HEK293T (cell line): ENCODE data around the gene SATB2.

Experiments
- BHLHE40 ChIP-seq: fragments of 450-650 bp; IDR thresholded peaks from 2 replicates; pipeline ENCODE4 v1.6.1; 2016; ENCODE audit warnings: mild to moderate bottlenecking, moderate library complexity, borderline replicate concordance
- CTBP1 ChIP-seq: fragments of 450-650 bp; IDR thresholded peaks from 2 replicates; pipeline ENCODE4 v1.6.1; 2016; ENCODE audit warnings: borderline replicate concordance
- FOXA1 ChIP-seq: fragments of 450-650 bp; IDR thresholded peaks from 2 replicates; pipeline ENCODE4 v1.6.1; 2016; ENCODE audit warnings: mild to moderate bottlenecking
- FOXK2 ChIP-seq: fragments of 450-650 bp; IDR thresholded peaks from 2 replicates; pipeline ENCODE4 v1.6.1; 2016; ENCODE audit warnings: mild to moderate bottlenecking
- FOXM1 ChIP-seq: fragments of 450-650 bp; IDR thresholded peaks from 2 replicates; pipeline ENCODE4 v1.6.1; 2017; ENCODE audit warnings: mild to moderate bottlenecking, borderline replicate concordance
- HDGF ChIP-seq: fragments of 450-650 bp; IDR thresholded peaks from 2 replicates; pipeline ENCODE4 v1.6.1; 2017; ENCODE audit warnings: antibody characterized with exemption, borderline replicate concordance
- NFRKB ChIP-seq: fragments of 450-650 bp; IDR thresholded peaks from 2 replicates; pipeline ENCODE4 v1.6.1; 2016; ENCODE audit warnings: mild to moderate bottlenecking, moderate library complexity
- PKNOX1 ChIP-seq: fragments of 450-650 bp; IDR thresholded peaks from 2 replicates; pipeline ENCODE4 v1.6.1; 2016
- SP1 ChIP-seq: fragments of 450-650 bp; IDR thresholded peaks from 2 replicates; pipeline ENCODE4 v1.6.1; 2017
- ZNF384 ChIP-seq: fragments of 450-650 bp; IDR thresholded peaks from 2 replicates; pipeline ENCODE4 v1.6.1; 2016

- TF ChIP-seq ZNF384, result no peak
- no peak for TF ChIP-seq FOXM1
- no peak for TF ChIP-seq HDGF
- no peak for TF ChIP-seq FOXA1
- TF ChIP-seq SP1, result no peak
- no peak for TF ChIP-seq BHLHE40
- TF ChIP-seq PKNOX1, result no peak
- TF ChIP-seq NFRKB, result no peak
- TF ChIP-seq CTBP1, result no peak
- no peak for TF ChIP-seq FOXK2
Measured at GRCh38 chr2:199424160-199424559, 33.6 kb downstream of the SATB2 start.
